Measurements from ENCODE around the gene CHAC1.

The CHAC1 gene

GRCh38 chr15:40969363-40969762 lies 16.1 kb downstream of the CHAC1 start:
- TF ChIP-seq CTCF (IDR thresholded peaks at IDR 0.05): no peak

- no peak for TF ChIP-seq CTCF (IDR thresholded peaks at IDR 0.05)
These were observed 21.6 kb downstream of the CHAC1 start for GRCh38 chr15:40974879-40975278.

- no peak for TF ChIP-seq CTCF (IDR thresholded peaks at IDR 0.05)
These were observed 23.5 kb downstream of the CHAC1 start for GRCh38 chr15:40976819-40977218.

- TF ChIP-seq CTCF (IDR thresholded peaks at IDR 0.05): no peak
These were observed 24.9 kb downstream of the CHAC1 start for GRCh38 chr15:40978141-40978540.

- no peak for TF ChIP-seq CTCF (IDR thresholded peaks at IDR 0.05)
These were observed 25.3 kb downstream of the CHAC1 start for GRCh38 chr15:40978562-40978961.

GRCh38 chr15:40981186-40981585 lies 27.9 kb downstream of the CHAC1 start:
- TF ChIP-seq CTCF (IDR thresholded peaks at IDR 0.05): no peak

- no peak for TF ChIP-seq CTCF (IDR thresholded peaks at IDR 0.05)
These were observed 29.6 kb downstream of the CHAC1 start for GRCh38 chr15:40982855-40983254.

- TF ChIP-seq CTCF (IDR thresholded peaks at IDR 0.05): no peak
These were observed 31.1 kb downstream of the CHAC1 start for GRCh38 chr15:40984406-40984805.

Measured in LNCAP (cell line).